SW480 (cell line): ENCODE measurements around the gene COPS9.

ENCODE experiments used
- DNase-seq: peaks from one replicate; pipeline ENCODE4 v3.0.0-alpha.2; 2016; ENCODE audit warnings: low spot score

The COPS9 gene

DNA sequence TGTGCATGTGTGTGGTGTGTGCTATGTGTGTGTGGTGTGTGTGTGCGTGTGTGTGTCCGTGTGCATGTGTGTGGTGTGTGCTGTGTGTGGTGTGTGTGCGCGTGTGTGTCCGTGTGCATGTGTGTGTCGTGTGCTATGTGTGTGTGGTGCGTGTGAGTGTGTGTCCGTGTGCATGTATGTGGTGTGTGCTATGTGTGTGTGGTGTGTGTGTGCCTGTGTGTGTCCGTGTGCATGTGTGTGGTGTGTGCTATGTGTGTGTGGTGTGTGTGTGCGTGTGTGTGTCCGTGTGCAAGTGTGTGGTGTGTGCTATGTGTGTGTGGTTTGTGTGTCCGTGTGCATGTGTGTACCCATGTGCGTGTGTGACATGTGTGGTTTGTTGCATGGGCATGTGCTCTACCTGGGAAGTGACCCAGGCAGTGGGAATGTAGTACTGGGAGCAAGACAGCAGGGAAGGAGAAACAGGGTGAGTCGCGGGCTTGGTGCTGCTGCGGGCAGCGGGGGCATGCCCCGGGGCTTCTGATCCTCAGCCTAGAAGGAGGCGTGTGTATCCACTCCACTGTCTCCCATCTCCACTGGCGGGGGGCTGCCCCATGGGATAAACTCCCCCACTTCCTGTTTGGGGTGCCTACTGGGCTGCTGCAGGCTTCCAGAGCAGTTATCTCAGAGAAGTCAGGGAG is 11.9 kb upstream of the COPS9 start:
- DNase-seq, result no peak

- no peak for DNase-seq
These were observed 11.3 kb upstream of the COPS9 start for GRCh38 chr2:240147382-240147781.

- DNase-seq, result no peak
These were observed 10.6 kb upstream of the COPS9 start for GRCh38 chr2:240146627-240147278.

- DNase-seq, result no peak
These were observed 10.0 kb upstream of the COPS9 start for GRCh38 chr2:240146141-240146561.

- DNase-seq, result no peak
These were observed 9.4 kb upstream of the COPS9 start for GRCh38 chr2:240145461-240145860.

GRCh38 chr2:240144649-240145261 is 8.7 kb upstream of the COPS9 start:
- no peak for DNase-seq

GRCh38 chr2:240143801-240144648 is 7.9 kb upstream of the COPS9 start:
- DNase-seq, result peak; percentile 31

GRCh38 chr2:240143276-240143675 is 7.2 kb upstream of the COPS9 start:
- no peak for DNase-seq

- DNase-seq, result no peak
These were observed 6.8 kb upstream of the COPS9 start for GRCh38 chr2:240142859-240143258.

GRCh38 chr2:240142256-240142775 is 6.2 kb upstream of the COPS9 start:
- DNase-seq, result no peak

DNA sequence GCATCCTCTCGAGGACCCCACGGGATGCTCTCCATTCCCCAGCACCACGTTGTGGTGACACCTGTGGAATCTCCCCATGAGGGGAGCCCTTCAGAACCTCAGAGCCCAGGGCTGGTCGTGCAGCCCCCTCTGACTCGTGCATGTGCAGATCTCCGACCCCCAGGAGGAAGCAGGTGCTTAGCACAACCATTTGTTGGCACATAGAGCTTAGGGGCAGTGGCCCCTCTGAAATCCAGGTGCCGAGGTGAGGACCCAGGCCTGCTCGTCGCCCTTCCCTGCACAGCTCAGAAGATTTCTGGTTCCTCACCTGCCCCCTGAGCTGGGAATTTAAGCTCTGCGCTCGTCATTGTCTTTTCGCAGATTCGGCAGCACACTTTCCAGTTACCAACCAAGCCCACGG is 5.6 kb upstream of the COPS9 start:
- no peak for DNase-seq

DNA sequence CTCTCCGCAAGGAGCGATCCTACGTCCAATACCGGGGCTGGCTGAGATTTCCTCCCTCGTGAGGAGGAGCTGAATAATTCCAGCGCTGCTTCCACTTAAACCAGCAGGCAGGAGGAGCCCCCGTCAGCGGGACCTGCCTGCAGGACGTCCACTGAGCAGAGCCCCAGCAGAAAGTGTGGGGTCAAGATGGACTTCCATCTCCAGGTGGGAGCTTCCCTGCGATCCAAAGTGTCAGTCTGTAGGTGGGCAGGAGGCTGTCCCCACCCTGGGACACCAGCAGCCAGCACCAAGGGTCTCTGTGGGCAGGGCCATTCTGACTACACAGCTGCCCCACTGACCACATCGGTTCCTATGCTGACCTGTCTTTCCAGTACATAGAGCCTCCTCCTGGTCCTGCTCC is 4.8 kb upstream of the COPS9 start:
- DNase-seq, result no peak

DNA sequence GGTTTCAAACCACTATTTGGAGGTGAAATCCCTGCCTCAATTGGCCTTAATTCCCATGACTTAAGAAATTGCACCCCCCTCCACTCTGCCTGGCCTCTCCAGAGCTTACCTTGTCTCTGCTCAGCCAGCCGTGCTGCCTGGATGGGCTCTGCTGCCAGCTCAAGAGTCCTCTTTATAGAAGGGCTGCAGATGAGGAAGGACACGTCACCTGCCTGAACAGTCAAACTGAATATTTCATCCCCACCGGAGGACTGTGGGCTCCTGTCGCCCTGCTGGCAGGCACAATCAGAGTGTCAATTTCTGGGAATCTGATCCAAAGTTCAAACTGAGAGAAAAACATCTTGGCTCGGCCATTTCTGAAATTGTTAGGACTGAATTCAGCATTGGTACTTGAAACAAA is 4.4 kb upstream of the COPS9 start, which contains the start of gene OTOS:
Gene OTOS (minus strand): TSS at position 148 of the 400 bp plus-strand sequence. CDS start 332 bp downstream, outside the sequence.
- DNase-seq, result no peak

- no peak for DNase-seq
These were observed 3.7 kb upstream of the COPS9 start for GRCh38 chr2:240139666-240140393.

DNA sequence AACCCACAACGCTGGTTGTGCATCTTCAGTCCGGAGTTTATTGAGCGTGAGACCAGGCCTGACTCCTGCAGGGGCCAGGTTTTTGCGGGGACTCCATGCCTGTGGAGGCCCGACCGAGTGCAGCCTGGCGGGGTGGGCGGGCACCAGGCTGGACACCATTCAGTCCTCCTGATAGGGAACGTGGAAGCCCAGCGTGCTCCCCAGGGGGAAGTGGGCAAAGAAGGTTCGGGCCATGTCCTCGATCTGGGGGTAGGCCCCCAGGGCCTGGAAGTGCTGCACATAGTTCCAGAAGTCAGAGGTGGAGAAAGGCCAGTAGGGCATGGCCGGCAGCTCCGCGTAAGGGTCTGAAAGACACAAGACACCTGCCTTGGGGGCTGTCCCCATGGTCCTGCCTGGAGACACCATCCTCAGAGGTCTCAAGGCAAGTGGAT is 2.9 kb upstream of the COPS9 start:
- DNase-seq, result no peak

DNA sequence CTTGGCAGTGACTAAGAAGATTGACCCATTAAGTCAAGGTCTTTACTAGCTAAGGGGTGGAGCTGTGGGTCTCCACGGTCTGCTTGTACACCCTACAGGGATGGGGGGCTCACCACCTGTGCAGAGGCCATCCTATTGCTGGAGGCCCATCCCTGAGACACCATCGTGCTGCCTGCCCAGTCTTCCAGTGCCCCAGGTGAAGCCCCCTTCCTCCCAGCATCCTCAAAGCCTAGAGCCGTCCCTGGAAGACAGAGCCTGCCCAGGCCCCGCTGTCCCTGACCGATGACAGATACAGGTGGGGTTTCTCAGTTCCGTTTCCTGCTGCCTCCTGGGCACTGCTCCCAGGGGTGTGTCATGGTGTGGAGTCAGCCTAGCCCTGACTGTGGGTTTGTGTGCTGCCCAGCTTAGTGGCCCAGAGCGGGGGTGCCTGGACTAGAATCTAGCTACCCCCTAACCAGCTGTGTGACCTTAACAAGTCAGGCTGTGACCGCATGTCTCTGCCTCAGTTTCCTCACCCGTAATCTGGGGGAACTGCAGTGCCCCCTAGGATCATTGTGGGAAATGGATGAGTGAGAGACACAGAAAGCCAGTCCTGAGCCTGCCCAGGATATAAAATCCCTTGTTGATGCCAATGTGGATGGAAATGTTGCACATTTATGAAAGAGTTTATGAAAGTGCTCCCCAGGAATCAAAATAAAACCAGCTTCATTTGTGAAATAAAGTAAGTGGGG is 2.3 kb upstream of the COPS9 start:
- no peak for DNase-seq

DNA sequence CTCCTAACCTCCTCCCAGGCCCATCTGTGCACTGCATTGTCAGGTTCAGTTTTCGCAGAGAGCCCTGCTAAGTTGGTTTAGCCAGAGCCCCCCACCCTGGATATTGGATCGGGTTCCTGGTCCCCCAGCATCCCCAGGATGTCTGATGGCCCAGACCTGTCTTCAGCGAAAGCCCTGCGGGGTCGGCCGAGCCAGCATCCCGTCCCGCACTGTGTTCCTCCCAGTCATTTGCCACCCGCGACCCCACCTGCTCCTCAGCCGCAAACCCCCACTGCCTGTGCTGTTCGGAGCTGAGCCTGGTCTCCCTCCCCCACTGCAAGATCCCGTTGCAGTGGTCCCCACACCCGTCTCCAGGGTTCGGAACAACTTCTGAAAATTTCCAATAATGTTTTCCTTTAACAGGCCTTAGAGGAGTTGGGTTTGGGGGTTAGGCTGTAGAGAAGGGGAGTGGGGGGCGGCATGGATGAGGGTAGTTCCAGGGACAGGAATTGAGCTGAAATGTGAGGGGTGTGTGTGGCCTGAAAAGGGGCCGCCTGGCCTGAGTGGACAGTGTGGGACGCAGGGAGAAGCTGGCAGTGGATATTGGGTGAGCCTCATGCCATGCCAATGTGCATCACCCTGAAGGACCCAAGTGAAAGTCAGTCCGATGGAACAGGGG is 1.6 kb upstream of the COPS9 start:
- DNase-seq, result no peak

- DNase-seq, result no peak
These were observed 677 bp upstream of the COPS9 start for GRCh38 chr2:240136671-240137292.

DNA sequence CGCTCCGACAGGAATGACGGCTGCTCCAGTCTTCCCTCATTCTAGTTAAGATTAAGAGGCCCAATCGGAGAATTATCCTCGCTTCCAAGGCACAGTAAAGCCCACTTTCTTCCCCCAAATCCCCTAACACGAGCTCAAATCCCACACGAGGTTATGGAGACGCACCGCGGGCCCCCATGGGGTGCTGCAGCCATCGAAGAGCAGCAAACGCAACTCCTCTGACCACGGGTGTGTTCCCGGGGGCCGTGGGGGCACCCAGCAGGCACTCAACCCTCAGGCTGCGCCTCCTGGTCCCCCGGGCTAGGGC is 446 bp downstream of the COPS9 start:
- DNase-seq, result no peak

- no peak for DNase-seq
These were observed 1.1 kb downstream of the COPS9 start for GRCh38 chr2:240134956-240135520.
